Mammary epithelial cell (primary cell): ENCODE data around the gene ABCA6.

Experiments
- CTCF ChIP-seq, 2 donors: IDR thresholded peaks in 1 of 2; conservative IDR thresholded peaks in 1 of 2; 2 replicates each; pipeline ENCODE4 v1.5.1; 2011 to 2012; ENCODE audit warnings: inconsistent platforms in 2 of 2, low read length in 2 of 2, mild to moderate bottlenecking in 2 of 2, control low read depth in 1 of 2, low read depth in 1 of 2; ENCODE audit not compliant: insufficient read depth in 1 of 2; ENCODE audit errors: extremely low read depth in 1 of 2
- EZH2 ChIP-seq: IDR thresholded peaks from 2 replicates; pipeline ENCODE4 v1.6.1; 2012; ENCODE audit warnings: low read length, inconsistent platforms, borderline replicate concordance

GRCh38 chr17:69187294-69187693 is 45.6 kb upstream of the ABCA6 start:
- TF ChIP-seq CTCF (conservative IDR thresholded peaks at IDR 0.05 in 1 of 2, IDR thresholded peaks at IDR 0.05 in 1 of 2; ENCODE audit: extremely low read depth in 1 of 2, insufficient read depth in 1 of 2, low read depth in 1 of 2, low read length in 2 of 2) (no peak), EZH2 (no peak)
